Neural progenitor cell (in vitro differentiated cells): ENCODE results near the gene BLOC1S1.

Experiments used
- CTCF ChIP-seq: fragments of 200-600 bp; sonication (generic); IDR thresholded peaks from 2 replicates; pipeline ENCODE4 v1.5.1; 2017; ENCODE audit warnings: antibody characterized with exemption, mild to moderate bottlenecking
- EZH2 ChIP-seq: fragments of 200-600 bp; sonication (generic); IDR thresholded peaks from 2 replicates; pipeline ENCODE4 v1.6.1; 2017; ENCODE audit warnings: antibody characterized with exemption, mild to moderate bottlenecking, moderate library complexity
- EZH2phosphoT487 ChIP-seq: fragments of 200-600 bp; sonication (generic); IDR thresholded peaks from 2 replicates; pipeline ENCODE4 v1.6.1; 2017; ENCODE audit warnings: antibody characterized with exemption

- TF ChIP-seq CTCF = no peak
- no peak for TF ChIP-seq EZH2
- TF ChIP-seq EZH2phosphoT487 = no peak
These were observed 16.3 kb upstream of the BLOC1S1 start for GRCh38 chr12:55699471-55700055.
